HG03108 (cell line): ENCODE results near the gene TTC9B.
"Not testable (repeated sequence)": the region's sequence is repeated elsewhere in the genome, so short reads cannot be mapped to it uniquely, and the experiment has no call there.

Experiments used
- ATAC-seq: cut with Tn5 transposase; IDR thresholded peaks from one replicate; pipeline ENCODE4 v1.9.1; 2021; ENCODE audit warnings: moderate library complexity; ENCODE audit not compliant: unreplicated experiment

The TTC9B gene

GRCh38 chr19:40175820-40176219 is 42.4 kb downstream of the TTC9B start:
- no peak for ATAC-seq

GRCh38 chr19:40174092-40174491 is 44.1 kb downstream of the TTC9B start:
- ATAC-seq: no peak

GRCh38 chr19:40171293-40171692 is 46.9 kb downstream of the TTC9B start:
- not testable (repeated sequence) for ATAC-seq

- not testable (repeated sequence) for ATAC-seq
Observed at GRCh38 chr19:40170303-40170989, 47.7 kb downstream of the TTC9B start.

GRCh38 chr19:40169482-40170302 is 48.5 kb downstream of the TTC9B start:
- ATAC-seq: not testable (repeated sequence)
